ENCODE results near the gene LRRC8E. TPM values are rescaled to one million over a fixed set of nuclear protein-coding genes. Genes with fewer than 3 reads are reported as not detected.
A peak's percentile ranks its signal among the peaks of the same experiment; 100 is the strongest.

The LRRC8E gene
- total RNA-seq, 6 experiments from 2014 or later = 4.9 to 7.3 (median 6.1) TPM

DNA sequence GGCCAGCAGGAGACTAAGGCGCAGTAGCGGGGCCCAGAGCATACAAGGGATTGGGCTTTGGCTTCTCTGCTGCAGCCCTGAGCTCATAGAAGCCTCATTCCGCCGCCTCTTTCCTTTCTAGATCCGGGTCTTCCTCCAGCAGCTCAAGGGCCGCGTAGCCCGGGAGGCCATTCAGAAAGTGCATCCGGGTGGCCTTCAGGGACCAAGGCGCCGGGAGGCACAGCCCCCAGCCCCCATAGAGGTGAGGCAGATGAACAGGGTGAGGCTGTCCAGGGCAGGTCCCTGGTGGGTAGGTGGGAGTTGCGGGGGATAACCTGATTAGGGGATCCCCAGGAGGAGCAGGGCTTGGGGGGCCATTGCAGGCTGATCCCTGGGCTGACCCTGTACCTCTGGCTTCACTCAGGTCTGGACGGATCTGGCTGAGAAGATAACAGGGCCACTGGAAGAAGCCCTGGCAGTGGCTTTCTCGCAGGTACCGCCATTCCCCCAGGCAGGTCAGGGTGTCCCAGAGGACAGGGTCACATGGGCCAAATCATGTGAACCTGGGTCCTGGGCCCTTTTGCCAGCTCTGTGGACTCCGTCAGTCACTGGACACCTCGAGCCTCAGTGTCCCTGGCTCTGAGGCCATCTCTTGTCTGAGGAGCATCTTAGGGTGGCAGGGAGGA lies 33.1 kb downstream of the LRRC8E start:
- TF ChIP-seq, protein P1, sequence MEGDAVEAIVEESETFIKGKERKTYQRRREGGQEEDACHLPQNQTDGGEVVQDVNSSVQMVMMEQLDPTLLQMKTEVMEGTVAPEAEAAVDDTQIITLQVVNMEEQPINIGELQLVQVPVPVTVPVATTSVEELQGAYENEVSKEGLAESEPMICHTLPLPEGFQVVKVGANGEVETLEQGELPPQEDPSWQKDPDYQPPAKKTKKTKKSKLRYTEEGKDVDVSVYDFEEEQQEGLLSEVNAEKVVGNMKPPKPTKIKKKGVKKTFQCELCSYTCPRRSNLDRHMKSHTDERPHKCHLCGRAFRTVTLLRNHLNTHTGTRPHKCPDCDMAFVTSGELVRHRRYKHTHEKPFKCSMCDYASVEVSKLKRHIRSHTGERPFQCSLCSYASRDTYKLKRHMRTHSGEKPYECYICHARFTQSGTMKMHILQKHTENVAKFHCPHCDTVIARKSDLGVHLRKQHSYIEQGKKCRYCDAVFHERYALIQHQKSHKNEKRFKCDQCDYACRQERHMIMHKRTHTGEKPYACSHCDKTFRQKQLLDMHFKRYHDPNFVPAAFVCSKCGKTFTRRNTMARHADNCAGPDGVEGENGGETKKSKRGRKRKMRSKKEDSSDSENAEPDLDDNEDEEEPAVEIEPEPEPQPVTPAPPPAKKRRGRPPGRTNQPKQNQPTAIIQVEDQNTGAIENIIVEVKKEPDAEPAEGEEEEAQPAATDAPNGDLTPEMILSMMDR (IDR thresholded peaks at IDR 0.05) = no peak
- Mint-ChIP-seq H3K4me3 (peak overlapping the region; percentile 89), H3K9me3 (no peaks in the 10 kb centered on the region), H3K27ac (peak overlapping the region; percentile 92), H3K4me1 (ENCODE audit: low read depth) (peaks cover 14% of the 10 kb centered on the region), H3K36me3 (ENCODE audit: low read depth) (no peaks in the 10 kb centered on the region), H3K27me3 (ENCODE audit: insufficient read depth) (peaks cover 5% of the 10 kb centered on the region)
- no peak for DNase-seq

DNA sequence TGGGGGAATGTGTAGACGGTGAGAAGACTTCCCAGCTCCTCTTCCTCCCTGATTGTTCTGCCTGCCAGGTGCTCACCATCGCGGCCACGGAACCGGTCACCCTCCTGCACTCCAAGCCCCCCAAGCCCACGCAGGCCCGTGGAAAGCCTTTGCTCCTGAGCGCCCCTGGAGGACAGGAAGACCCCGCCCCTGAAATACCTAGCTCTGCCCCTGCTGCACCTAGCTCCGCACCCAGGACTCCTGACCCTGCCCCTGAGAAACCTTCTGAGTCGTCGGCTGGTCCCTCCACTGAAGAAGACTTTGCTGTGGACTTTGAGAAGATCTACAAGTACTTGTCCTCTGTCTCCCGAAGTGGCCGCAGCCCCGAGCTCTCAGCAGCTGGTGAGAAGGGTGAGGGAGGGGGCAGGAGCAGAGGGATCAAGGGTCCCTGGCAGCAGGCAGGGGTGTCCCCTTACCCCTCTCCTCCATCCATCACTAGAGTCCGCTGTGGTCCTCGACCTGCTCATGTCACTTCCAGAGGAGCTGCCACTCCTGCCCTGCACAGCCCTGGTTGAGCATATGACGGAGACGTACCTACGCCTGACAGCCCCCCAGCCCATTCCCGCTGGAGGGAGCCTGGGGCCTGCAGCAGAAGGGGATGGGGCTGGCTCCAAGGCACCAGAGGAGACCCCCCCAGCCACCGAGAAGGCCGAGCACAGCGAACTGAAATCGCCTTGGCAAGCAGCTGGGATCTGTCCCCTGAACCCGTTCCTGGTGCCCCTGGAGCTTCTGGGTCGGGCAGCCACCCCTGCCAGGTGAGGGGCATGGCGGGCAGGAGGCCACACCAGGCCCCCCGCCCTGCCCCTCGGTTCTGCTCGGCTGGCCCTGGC lies 33.9 kb downstream of the LRRC8E start:
- Mint-ChIP-seq H3K27ac (no peak overlapping the region), H3K4me3 (no peak overlapping the region), H3K36me3 (ENCODE audit: low read depth) (no peaks in the 10 kb centered on the region), H3K9me3 (no peaks in the 10 kb centered on the region), H3K4me1 (ENCODE audit: low read depth) (peaks cover 12% of the 10 kb centered on the region), H3K27me3 (ENCODE audit: insufficient read depth) (peaks cover 2% of the 10 kb centered on the region)
- TF ChIP-seq, protein P1 (IDR thresholded peaks at IDR 0.05) = peak; percentile 26; the same call in 1 of the 2 replicates
- DNase-seq = no peak

DNA sequence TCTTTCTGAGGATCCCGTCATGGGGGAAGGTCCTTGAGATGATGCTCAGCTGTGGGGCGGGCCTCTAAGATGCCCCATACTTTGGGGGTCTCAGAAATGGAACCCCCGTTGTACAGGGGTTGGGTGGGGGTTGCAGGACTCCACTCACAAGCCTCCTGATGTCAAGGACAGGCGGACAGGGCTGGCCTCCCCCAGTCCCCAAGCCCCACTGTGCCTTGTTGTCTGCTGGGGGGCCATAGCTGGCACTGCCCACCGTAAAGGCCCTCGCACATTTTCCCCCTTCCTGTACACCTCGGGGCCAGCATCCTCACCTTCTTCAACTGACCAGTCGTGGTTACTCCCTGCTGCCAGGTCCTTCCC lies 34.5 kb downstream of the LRRC8E start:
- TF ChIP-seq, protein P1 (IDR thresholded peaks at IDR 0.05) = no peak
- peaks cover 2% of the 10 kb centered on the region for H3K27me3 Mint-ChIP-seq (ENCODE audit: insufficient read depth)
- DNase-seq = no peak
- H3K27ac Mint-ChIP-seq = no peak overlapping the region; the same call in 1 of the 2 replicates
- H3K36me3 Mint-ChIP-seq (ENCODE audit: low read depth) = no peaks in the 10 kb centered on the region
- no peaks in the 10 kb centered on the region for H3K9me3 Mint-ChIP-seq
- no peak overlapping the region for H3K4me3 Mint-ChIP-seq
- H3K4me1 Mint-ChIP-seq (ENCODE audit: low read depth) = peaks cover 12% of the 10 kb centered on the region

DNA sequence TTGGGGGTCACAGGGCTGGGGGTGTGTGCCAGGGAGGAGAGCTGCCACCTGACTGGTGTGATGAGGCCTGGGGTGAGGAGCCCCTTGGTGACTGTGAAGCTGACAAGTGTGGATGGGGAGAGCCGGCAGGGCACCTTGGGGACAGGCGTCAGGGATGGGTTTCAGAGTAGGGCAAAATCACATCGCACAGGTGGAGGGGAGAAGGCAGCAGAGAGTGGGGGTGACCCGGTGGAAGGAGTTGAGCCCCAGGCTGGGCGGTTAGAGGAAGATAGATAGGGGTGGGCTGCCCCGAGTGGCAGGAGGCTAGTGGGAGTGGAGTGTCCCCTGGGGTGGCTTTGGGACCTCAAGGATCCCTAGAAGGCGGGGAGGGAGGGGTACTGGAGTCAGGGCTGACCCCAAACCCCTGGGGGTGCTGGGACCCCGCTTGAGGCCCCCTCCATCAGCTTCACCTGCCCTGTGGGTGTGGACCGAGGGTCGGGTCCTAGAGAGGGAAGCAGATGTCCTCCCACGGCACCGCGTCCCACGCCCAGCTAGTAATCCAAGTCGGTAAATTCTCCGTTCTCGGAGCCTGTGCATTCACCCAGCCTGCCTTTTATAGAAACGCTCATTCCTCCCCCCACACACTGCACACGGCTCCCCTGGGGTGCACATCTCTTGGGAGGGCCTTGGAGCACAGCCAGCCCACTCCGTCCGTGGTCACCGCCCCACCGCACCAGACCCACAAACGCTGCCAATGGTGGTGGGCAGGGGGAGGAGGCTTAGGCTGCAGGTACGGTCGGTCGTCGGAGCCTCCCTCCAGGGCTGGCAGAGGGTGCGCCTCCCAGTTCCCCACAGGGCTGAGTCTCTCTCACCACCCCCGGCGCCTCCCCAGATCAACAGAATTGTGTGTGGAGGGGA lies 35.2 kb downstream of the LRRC8E start:
- H3K9me3 Mint-ChIP-seq = no peaks in the 10 kb centered on the region
- no peak for DNase-seq
- TF ChIP-seq, protein P1 (IDR thresholded peaks at IDR 0.05) = no peak
- H3K27me3 Mint-ChIP-seq (ENCODE audit: insufficient read depth) = peaks cover 2% of the 10 kb centered on the region
- H3K4me3 Mint-ChIP-seq = no peak overlapping the region
- H3K27ac Mint-ChIP-seq = no peak overlapping the region; the same call in 1 of the 2 replicates
- H3K4me1 Mint-ChIP-seq (ENCODE audit: low read depth) = peaks cover 19% of the 10 kb centered on the region
- H3K36me3 Mint-ChIP-seq (ENCODE audit: low read depth) = peaks cover 4% of the 10 kb centered on the region

DNA sequence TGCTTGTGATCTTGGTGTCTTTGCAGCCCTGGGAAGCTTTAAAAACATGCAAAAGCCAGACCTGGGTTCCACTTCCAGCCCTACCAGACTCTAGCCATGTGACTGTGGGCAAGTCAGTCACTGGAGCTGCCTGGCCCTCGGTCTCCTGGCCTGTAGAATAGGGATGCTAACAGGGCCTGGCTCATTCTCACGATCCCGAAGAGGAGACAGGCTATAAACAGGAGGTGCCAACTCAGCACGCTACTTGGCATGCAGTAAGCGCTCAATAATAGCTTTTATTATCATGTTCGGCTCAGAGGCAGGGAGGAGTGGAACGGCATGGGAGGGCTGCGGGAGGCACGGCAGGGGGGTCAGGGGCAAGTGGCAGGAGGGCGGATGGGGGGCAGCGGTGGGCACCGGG lies 35.9 kb downstream of the LRRC8E start:
- TF ChIP-seq, protein P1 (IDR thresholded peaks at IDR 0.05) = no peak
- Mint-ChIP-seq H3K4me1 (ENCODE audit: low read depth) (peaks cover 25% of the 10 kb centered on the region), H3K4me3 (no peak overlapping the region), H3K27ac (peak overlapping the region; percentile 45; the same call in 1 of the 2 replicates), H3K36me3 (ENCODE audit: low read depth) (peaks cover 4% of the 10 kb centered on the region), H3K9me3 (no peaks in the 10 kb centered on the region), H3K27me3 (ENCODE audit: insufficient read depth) (peaks cover 2% of the 10 kb centered on the region)
- DNase-seq = no peak

Data from HFFc6 (cell line).